ENCODE data around the gene ENTPD5.
"Not testable (repeated sequence)": the region's sequence is repeated elsewhere in the genome, so short reads cannot be mapped to it uniquely, and the experiment has no call there.

ENTPD5 gene

GRCh38 chr14:74005664-74006063 lies 13.4 kb downstream of the ENTPD5 start:
- DNase-seq (ENCODE audit: low read depth) = not testable (repeated sequence)

- no peak for DNase-seq (ENCODE audit: low read depth)
Measured at GRCh38 chr14:73998726-73999125, 20.4 kb downstream of the ENTPD5 start.

GRCh38 chr14:73997944-73998447 lies 21.1 kb downstream of the ENTPD5 start:
- DNase-seq (ENCODE audit: low read depth) = no peak

- no peak for DNase-seq (ENCODE audit: low read depth)
Measured at GRCh38 chr14:73997108-73997943, 21.8 kb downstream of the ENTPD5 start.

GRCh38 chr14:73996731-73997107 lies 22.4 kb downstream of the ENTPD5 start:
- DNase-seq (ENCODE audit: low read depth) = no peak

- no peak for DNase-seq (ENCODE audit: low read depth)
Measured at GRCh38 chr14:73995977-73996378, 23.1 kb downstream of the ENTPD5 start.

GRCh38 chr14:73994926-73995325 lies 24.2 kb downstream of the ENTPD5 start:
- not testable (repeated sequence) for DNase-seq (ENCODE audit: low read depth)

GRCh38 chr14:73991092-73991491 lies 28.0 kb downstream of the ENTPD5 start:
- DNase-seq (ENCODE audit: low read depth) = no peak

- DNase-seq (ENCODE audit: low read depth) = not testable (repeated sequence)
Measured at GRCh38 chr14:73988656-73989055, 30.4 kb downstream of the ENTPD5 start.

- DNase-seq (ENCODE audit: low read depth) = no peak
Measured at GRCh38 chr14:73988065-73988464, 31.0 kb downstream of the ENTPD5 start.

GRCh38 chr14:73977896-73978295 lies 41.2 kb downstream of the ENTPD5 start:
- no peak for DNase-seq (ENCODE audit: low read depth)

- DNase-seq (ENCODE audit: low read depth) = no peak
Measured at GRCh38 chr14:73976125-73976524, 43.0 kb downstream of the ENTPD5 start.

GRCh38 chr14:73973497-73973896 lies 45.6 kb downstream of the ENTPD5 start:
- no peak for DNase-seq (ENCODE audit: low read depth)

GRCh38 chr14:73968885-73969284 lies 50.2 kb downstream of the ENTPD5 start:
- DNase-seq (ENCODE audit: low read depth) = no peak

- no peak for DNase-seq (ENCODE audit: low read depth)
Measured at GRCh38 chr14:73965216-73965615, 53.9 kb downstream of the ENTPD5 start.

GRCh38 chr14:73961192-73961591 lies 57.9 kb downstream of the ENTPD5 start:
- no peak for DNase-seq (ENCODE audit: low read depth)

GRCh38 chr14:73958591-73958990 lies 60.5 kb downstream of the ENTPD5 start:
- DNase-seq (ENCODE audit: low read depth) = no peak

- no peak for DNase-seq (ENCODE audit: low read depth)
Measured at GRCh38 chr14:73955674-73956073, 63.4 kb downstream of the ENTPD5 start.

- no peak for DNase-seq (ENCODE audit: low read depth)
Measured at GRCh38 chr14:73953731-73954130, 65.4 kb downstream of the ENTPD5 start.

- peak; percentile 79 for DNase-seq (ENCODE audit: low read depth)
Measured at GRCh38 chr14:73949752-73950734, 69.0 kb downstream of the ENTPD5 start, which contains the start of the genes COQ6 and FAM161B. COQ6 (plus strand) TSS chr14:73950302; CDS start chr14:73950333, 31 bp downstream. FAM161B (minus strand) TSS chr14:73950094; CDS start chr14:73950026, 68 bp downstream.

GRCh38 chr14:73945159-73945670 lies 73.9 kb downstream of the ENTPD5 start:
- no peak for DNase-seq (ENCODE audit: low read depth)

Measured in stimulated activated CD8-positive, alpha-beta memory T cell treated with anti-CD3 and anti-CD28 coated beads, Interleukin-15, amount 100 ng/mL, for 1 hour (primary cell).